ENCODE measurements around the gene C11orf58. TPM values are rescaled to one million over a fixed set of nuclear protein-coding genes. Genes with fewer than 3 reads are reported as not detected.
A peak's percentile ranks its signal among the peaks of the same experiment; 100 is the strongest.

The C11orf58 gene
- polyA plus RNA-seq, 3 donors: 44.8 to 102 (median 94.5) TPM

DNA sequence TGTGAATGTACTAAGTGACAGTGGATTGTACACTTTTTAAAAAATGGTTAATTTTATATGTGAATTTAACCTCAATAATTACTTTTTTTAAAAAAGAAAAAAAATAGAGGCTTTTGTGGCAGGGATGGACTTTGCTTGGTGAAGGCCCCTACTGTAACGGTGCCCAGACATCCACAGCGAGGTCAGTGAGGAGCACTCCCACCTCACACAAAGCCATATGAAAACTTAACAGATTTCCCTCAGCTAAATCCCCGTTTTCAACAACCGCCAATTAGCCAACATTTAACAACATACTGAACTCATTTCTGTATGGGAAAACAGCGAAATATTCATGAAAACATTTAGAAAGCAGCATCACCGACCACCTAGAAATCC is 642 bp upstream of the C11orf58 start:
- H3K27me3 Mint-ChIP-seq (ENCODE audit: low read depth in 3 of 3): peaks cover 0 to 3% (median 0%) of the 10 kb centered on the region in 3 donors
- H3K27ac Mint-ChIP-seq: peak overlapping the region in 1 of 7 donors; percentile 65
- Histone ChIP-seq H3K27ac (ENCODE audit: low read depth in 1 of 2, low read length in 2 of 2) (peak overlapping the region; percentile 91 to 98), H4K20me1 (ENCODE audit: insufficient read depth, low read length) (peaks cover 17% of the 10 kb centered on the region), H3K4me3 (replicated peaks in 1 of 3; ENCODE audit: low read depth in 2 of 3, low read length in 3 of 3) (peak overlapping the region; percentile 66 to 94 (median 83)), H3K36me3 (replicated peaks in 1 of 2; ENCODE audit: control insufficient read depth in 1 of 2, insufficient read depth in 2 of 2, low read length in 2 of 2) (peaks cover 0 to 16% of the 10 kb centered on the region in 2 donors), H3K4me2 (replicated peaks; ENCODE audit: extremely low read depth, low read length, poor library complexity, severe bottlenecking) (peak overlapping the region; percentile 78), H3K4me1 (ENCODE audit: control insufficient read depth in 1 of 2, insufficient read depth in 2 of 2, low read length in 2 of 2) (peaks cover 24 to 27% of the 10 kb centered on the region in 2 donors), H3K9me3 (replicated peaks in 1 of 2; ENCODE audit: control insufficient read depth in 1 of 2, insufficient read depth in 1 of 2, low read length in 2 of 2) (no peaks in the 10 kb centered on the region), H3K27me3 (ENCODE audit: control insufficient read depth in 2 of 2, insufficient read depth in 2 of 2, low read length in 2 of 2) (no peaks in the 10 kb centered on the region), H3K9ac (ENCODE audit: insufficient read depth, low read length, poor library complexity, severe bottlenecking) (peak overlapping the region; percentile 99), H2AFZ (ENCODE audit: insufficient read depth, low read depth, low read length, poor library complexity, severe bottlenecking) (peak overlapping the region; percentile 89), H3K79me2 (ENCODE audit: insufficient read depth, low read length) (peaks cover 53% of the 10 kb centered on the region)
- no peak overlapping the region for H3K4me3 Mint-ChIP-seq
- peaks cover 13% of the 10 kb centered on the region for H3K4me1 Mint-ChIP-seq
- intact Hi-C loops (cut with micrococcal nuclease): loop anchor here (2.0 to 5.0 kb wide), 2 partner anchors 339 kb away; partner anchors contain the start of gene RPS13 (in 2 of the 2)
- DNase-seq: no peak
- H3K36me3 Mint-ChIP-seq: peaks cover 8 to 17% of the 10 kb centered on the region in 2 donors
- TF ChIP-seq, protein P1, sequence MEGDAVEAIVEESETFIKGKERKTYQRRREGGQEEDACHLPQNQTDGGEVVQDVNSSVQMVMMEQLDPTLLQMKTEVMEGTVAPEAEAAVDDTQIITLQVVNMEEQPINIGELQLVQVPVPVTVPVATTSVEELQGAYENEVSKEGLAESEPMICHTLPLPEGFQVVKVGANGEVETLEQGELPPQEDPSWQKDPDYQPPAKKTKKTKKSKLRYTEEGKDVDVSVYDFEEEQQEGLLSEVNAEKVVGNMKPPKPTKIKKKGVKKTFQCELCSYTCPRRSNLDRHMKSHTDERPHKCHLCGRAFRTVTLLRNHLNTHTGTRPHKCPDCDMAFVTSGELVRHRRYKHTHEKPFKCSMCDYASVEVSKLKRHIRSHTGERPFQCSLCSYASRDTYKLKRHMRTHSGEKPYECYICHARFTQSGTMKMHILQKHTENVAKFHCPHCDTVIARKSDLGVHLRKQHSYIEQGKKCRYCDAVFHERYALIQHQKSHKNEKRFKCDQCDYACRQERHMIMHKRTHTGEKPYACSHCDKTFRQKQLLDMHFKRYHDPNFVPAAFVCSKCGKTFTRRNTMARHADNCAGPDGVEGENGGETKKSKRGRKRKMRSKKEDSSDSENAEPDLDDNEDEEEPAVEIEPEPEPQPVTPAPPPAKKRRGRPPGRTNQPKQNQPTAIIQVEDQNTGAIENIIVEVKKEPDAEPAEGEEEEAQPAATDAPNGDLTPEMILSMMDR (IDR thresholded peaks at IDR 0.05): no peak
- H3K9me3 Mint-ChIP-seq: no peaks in the 10 kb centered on the region
- WGBS (ENCODE audit: insufficient coverage): no CpG with 5 or more reads among the region's 6 CpGs

GRCh38 chr11:16738947-16739815 is 734 bp downstream of the C11orf58 start:
- peak overlapping the region; percentile 66 to 94 (median 83) for H3K4me3 ChIP-seq (replicated peaks in 1 of 3; ENCODE audit: low read depth in 2 of 3, low read length in 3 of 3)
- H3K4me1 ChIP-seq (ENCODE audit: control insufficient read depth in 1 of 2, insufficient read depth in 2 of 2, low read length in 2 of 2): peaks cover 24 to 27% of the 10 kb centered on the region in 2 donors
- H3K79me2 ChIP-seq (ENCODE audit: insufficient read depth, low read length): peaks cover 66% of the 10 kb centered on the region
- peaks cover 15 to 25% of the 10 kb centered on the region in 2 donors for H3K36me3 Mint-ChIP-seq
- peaks cover 19% of the 10 kb centered on the region for H3K4me1 Mint-ChIP-seq
- TF ChIP-seq, protein P1 (IDR thresholded peaks at IDR 0.05): no peak
- 3% methylated on average over 15 of the region's 32 CpGs for WGBS (ENCODE audit: insufficient coverage)
- H3K36me3 ChIP-seq (replicated peaks in 1 of 2; ENCODE audit: control insufficient read depth in 1 of 2, insufficient read depth in 2 of 2, low read length in 2 of 2): peaks cover 3 to 20% of the 10 kb centered on the region in 2 donors
- H3K27ac Mint-ChIP-seq: no peak overlapping the region
- H3K9ac ChIP-seq (ENCODE audit: insufficient read depth, low read length, poor library complexity, severe bottlenecking): peak overlapping the region; percentile 99
- H2AFZ ChIP-seq (ENCODE audit: insufficient read depth, low read depth, low read length, poor library complexity, severe bottlenecking): peak overlapping the region; percentile 89
- DNase-seq: peak in 1 of 3 donors; percentile 56
- no peaks in the 10 kb centered on the region for H3K9me3 Mint-ChIP-seq
- H3K9me3 ChIP-seq (replicated peaks in 1 of 2; ENCODE audit: control insufficient read depth in 1 of 2, insufficient read depth in 1 of 2, low read length in 2 of 2): no peaks in the 10 kb centered on the region
- no peak overlapping the region for H3K4me3 Mint-ChIP-seq
- peaks cover 0 to 2% (median 0%) of the 10 kb centered on the region in 3 donors for H3K27me3 Mint-ChIP-seq (ENCODE audit: low read depth in 3 of 3)
- H4K20me1 ChIP-seq (ENCODE audit: insufficient read depth, low read length): peaks cover 26% of the 10 kb centered on the region
- intact Hi-C loops (cut with micrococcal nuclease): loop anchor here (2.0 to 5.0 kb wide), 2 partner anchors 338 kb away; partner anchors contain the start of gene RPS13 (in 2 of the 2)
- no peaks in the 10 kb centered on the region for H3K27me3 ChIP-seq (ENCODE audit: control insufficient read depth in 2 of 2, insufficient read depth in 2 of 2, low read length in 2 of 2)
- peak overlapping the region; percentile 78 for H3K4me2 ChIP-seq (replicated peaks; ENCODE audit: extremely low read depth, low read length, poor library complexity, severe bottlenecking)
- peak overlapping the region; percentile 91 to 98 for H3K27ac ChIP-seq (ENCODE audit: low read depth in 1 of 2, low read length in 2 of 2)

Data from CD14-positive monocyte (primary cell).